GM23338 (cell line): Measurements from ENCODE around the gene CEBPB.

ENCODE experiments used
- POLR2AphosphoS5 ChIP-seq: IDR thresholded peaks from 2 replicates; pipeline ENCODE4 v1.6.1; 2016; ENCODE audit warnings: antibody characterized with exemption, low read depth
- TF ChIP-seq, protein P1 (sequence below): IDR thresholded peaks from 2 replicates; pipeline ENCODE4 v1.6.1; 2016; ENCODE audit warnings: antibody characterized with exemption
- TF ChIP-seq, protein P2 (sequence below), 2 experiments: fragments of 200-600 bp in 1 of 2; sonication (generic) in 1 of 2; conservative IDR thresholded peaks; 2 replicates each; pipeline versions ENCODE4 v1.5.1 to v1.6.1; 2016 to 2017; ENCODE audit warnings: antibody characterized with exemption in 2 of 2, low read depth in 2 of 2, mild to moderate bottlenecking in 2 of 2, moderate library complexity in 1 of 2

DNA sequence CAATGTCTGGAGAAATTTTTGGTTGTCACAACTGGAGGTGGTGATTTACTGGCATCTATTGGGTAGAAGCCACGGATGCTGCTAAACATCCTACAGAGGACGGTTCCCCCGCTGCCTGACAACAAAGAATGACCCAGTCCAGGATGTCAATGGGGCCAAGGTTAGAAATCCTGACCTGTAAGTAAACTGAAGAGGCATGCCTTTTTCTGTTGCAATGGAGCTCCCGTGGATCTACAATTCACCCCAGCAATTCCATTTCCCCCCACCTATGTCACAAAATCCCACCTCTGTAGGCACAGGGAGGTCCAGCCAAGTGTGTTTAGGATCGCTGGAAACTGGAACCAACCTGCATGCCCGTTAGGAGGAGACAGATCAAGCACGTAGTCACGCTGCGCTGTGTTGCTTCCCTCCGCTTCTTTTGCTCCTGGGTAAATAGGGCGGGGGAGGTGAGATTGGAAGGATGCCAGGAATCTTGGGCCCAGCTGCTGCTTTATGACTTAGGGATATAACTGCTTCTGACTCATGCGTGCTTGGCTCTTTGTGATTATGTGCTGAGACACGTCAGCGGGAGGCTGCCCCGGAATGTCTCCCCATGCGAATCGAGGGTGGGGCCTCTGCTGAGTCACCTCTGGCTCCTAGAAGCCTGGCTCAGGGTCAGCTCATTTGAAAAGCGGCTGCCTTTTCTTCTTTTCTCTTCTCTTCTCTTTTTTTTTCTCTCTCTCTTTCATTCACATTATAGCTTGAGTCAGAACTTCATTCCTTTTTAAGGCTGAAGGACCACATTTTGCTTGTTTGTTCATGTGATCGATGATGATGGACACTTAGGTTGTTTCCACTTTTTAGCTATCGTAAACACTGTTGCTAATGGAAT is 24.7 kb upstream of the CEBPB start:
- TF ChIP-seq, protein P1, sequence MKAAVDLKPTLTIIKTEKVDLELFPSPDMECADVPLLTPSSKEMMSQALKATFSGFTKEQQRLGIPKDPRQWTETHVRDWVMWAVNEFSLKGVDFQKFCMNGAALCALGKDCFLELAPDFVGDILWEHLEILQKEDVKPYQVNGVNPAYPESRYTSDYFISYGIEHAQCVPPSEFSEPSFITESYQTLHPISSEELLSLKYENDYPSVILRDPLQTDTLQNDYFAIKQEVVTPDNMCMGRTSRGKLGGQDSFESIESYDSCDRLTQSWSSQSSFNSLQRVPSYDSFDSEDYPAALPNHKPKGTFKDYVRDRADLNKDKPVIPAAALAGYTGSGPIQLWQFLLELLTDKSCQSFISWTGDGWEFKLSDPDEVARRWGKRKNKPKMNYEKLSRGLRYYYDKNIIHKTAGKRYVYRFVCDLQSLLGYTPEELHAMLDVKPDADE: 0 out of 2 replicates have a peak, but pooled peaks have one; percentile 25
- TF ChIP-seq, protein P2, sequence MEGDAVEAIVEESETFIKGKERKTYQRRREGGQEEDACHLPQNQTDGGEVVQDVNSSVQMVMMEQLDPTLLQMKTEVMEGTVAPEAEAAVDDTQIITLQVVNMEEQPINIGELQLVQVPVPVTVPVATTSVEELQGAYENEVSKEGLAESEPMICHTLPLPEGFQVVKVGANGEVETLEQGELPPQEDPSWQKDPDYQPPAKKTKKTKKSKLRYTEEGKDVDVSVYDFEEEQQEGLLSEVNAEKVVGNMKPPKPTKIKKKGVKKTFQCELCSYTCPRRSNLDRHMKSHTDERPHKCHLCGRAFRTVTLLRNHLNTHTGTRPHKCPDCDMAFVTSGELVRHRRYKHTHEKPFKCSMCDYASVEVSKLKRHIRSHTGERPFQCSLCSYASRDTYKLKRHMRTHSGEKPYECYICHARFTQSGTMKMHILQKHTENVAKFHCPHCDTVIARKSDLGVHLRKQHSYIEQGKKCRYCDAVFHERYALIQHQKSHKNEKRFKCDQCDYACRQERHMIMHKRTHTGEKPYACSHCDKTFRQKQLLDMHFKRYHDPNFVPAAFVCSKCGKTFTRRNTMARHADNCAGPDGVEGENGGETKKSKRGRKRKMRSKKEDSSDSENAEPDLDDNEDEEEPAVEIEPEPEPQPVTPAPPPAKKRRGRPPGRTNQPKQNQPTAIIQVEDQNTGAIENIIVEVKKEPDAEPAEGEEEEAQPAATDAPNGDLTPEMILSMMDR (conservative IDR thresholded peaks at IDR 0.05; ENCODE audit: low read depth in 2 of 2): no peak
- peak; percentile 46; the same call in 1 of the 2 replicates for TF ChIP-seq POLR2AphosphoS5
